ENCODE measurements around the gene INTS12. TPM values are rescaled to one million over a fixed set of nuclear protein-coding genes. Genes with fewer than 3 reads are reported as not detected.

INTS12 gene
- total RNA-seq, 1 donor from 2014 or later, result 20.8 TPM

DNA sequence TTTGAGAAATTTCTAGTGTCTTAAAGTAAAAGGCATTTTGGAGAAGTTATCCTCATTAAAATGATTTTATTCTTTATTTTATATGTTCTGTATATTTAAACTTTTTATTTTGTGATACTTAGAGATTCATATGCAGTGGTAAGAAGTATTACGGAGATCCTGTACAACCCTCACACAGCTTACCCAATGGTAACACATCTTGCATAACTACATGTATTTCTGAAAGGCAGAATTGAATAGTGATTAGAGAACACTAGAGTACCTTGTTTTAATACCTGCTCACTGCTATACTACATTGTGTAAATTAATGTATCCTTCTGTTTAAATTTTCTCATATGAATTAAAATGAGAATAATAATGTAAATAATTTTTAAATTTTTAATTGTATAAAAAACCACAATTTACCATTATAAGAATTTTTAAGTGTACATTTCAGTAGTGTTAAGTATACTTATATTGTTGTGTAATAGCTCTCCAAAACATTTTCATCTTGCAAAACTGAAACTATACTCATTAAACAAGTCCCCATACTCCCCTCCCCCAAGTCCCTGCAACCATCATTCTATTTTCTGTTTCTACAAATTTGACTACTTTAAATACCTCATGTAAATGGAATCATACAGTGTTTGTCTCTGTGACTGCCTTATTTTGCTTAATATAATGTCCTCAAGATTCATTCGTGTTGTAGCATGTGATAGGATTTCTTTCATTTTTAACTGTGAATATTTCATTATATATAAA lies 45.4 kb downstream of the INTS12 start:
- H3K4me1 Mint-ChIP-seq (ENCODE audit: unreplicated experiment), result no peaks in the 10 kb centered on the region
- TF ChIP-seq, protein P1, sequence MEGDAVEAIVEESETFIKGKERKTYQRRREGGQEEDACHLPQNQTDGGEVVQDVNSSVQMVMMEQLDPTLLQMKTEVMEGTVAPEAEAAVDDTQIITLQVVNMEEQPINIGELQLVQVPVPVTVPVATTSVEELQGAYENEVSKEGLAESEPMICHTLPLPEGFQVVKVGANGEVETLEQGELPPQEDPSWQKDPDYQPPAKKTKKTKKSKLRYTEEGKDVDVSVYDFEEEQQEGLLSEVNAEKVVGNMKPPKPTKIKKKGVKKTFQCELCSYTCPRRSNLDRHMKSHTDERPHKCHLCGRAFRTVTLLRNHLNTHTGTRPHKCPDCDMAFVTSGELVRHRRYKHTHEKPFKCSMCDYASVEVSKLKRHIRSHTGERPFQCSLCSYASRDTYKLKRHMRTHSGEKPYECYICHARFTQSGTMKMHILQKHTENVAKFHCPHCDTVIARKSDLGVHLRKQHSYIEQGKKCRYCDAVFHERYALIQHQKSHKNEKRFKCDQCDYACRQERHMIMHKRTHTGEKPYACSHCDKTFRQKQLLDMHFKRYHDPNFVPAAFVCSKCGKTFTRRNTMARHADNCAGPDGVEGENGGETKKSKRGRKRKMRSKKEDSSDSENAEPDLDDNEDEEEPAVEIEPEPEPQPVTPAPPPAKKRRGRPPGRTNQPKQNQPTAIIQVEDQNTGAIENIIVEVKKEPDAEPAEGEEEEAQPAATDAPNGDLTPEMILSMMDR (conservative IDR thresholded peaks at IDR 0.05), result no peak
- no peak for DNase-seq (ENCODE audit: extremely low spot score, unreplicated experiment)
- no peak overlapping the region for H3K4me3 Mint-ChIP-seq
- no peaks in the 10 kb centered on the region for H3K27me3 Mint-ChIP-seq
- no peaks in the 10 kb centered on the region for H3K36me3 Mint-ChIP-seq
- no peak overlapping the region for H3K27ac Mint-ChIP-seq
- H3K9me3 Mint-ChIP-seq, result no peaks in the 10 kb centered on the region

DNA sequence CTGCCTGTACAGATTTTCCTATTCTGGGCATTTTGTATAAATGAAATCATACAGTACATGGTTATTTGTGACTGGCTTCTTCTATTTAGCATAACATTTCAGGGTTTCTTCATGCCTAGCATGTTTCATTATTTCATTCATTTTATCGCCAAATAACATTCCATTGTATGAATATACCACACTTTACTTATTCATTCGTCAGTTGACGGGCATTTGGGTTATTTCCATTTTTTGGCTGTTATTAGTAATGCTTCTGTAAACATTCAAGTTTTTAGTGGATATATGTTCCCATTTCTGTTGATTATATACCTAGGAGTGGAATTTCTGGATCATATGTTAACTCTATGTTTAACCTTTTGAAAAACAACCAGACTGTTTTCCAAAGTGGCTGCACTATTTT lies 47.5 kb downstream of the INTS12 start:
- H3K4me1 Mint-ChIP-seq (ENCODE audit: unreplicated experiment), result no peaks in the 10 kb centered on the region
- DNase-seq (ENCODE audit: extremely low spot score, unreplicated experiment), result no peak
- H3K4me3 Mint-ChIP-seq, result no peak overlapping the region
- no peaks in the 10 kb centered on the region for H3K9me3 Mint-ChIP-seq
- H3K36me3 Mint-ChIP-seq, result no peaks in the 10 kb centered on the region
- TF ChIP-seq, protein P1 (conservative IDR thresholded peaks at IDR 0.05), result no peak
- H3K27me3 Mint-ChIP-seq, result no peaks in the 10 kb centered on the region
- H3K27ac Mint-ChIP-seq, result no peak overlapping the region

DNA sequence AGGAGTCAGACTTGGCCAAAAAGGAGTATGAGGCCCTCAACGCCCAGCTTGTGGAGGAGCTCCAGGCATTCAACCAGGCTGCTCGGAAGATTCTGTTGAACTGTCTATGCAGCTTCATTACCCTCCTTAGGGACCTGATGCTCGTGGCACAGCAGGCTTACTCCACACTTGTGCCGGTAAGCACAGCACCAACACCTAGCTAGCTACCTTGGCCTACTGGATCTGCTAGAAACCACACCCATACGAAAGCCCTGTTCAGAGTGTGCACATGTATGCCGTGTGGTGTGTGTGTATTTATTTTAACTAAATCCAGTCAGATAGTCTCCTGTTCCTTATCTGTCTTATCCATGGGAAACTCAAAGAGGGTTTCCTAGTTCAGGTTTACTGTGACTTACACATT lies 49.3 kb downstream of the INTS12 start:
- Mint-ChIP-seq H3K4me3 (no peak overlapping the region), H3K4me1 (ENCODE audit: unreplicated experiment) (no peaks in the 10 kb centered on the region), H3K9me3 (no peaks in the 10 kb centered on the region), H3K36me3 (no peaks in the 10 kb centered on the region), H3K27ac (no peak overlapping the region), H3K27me3 (no peaks in the 10 kb centered on the region)
- TF ChIP-seq, protein P1 (conservative IDR thresholded peaks at IDR 0.05), result no peak
- DNase-seq (ENCODE audit: extremely low spot score, unreplicated experiment), result no peak

DNA sequence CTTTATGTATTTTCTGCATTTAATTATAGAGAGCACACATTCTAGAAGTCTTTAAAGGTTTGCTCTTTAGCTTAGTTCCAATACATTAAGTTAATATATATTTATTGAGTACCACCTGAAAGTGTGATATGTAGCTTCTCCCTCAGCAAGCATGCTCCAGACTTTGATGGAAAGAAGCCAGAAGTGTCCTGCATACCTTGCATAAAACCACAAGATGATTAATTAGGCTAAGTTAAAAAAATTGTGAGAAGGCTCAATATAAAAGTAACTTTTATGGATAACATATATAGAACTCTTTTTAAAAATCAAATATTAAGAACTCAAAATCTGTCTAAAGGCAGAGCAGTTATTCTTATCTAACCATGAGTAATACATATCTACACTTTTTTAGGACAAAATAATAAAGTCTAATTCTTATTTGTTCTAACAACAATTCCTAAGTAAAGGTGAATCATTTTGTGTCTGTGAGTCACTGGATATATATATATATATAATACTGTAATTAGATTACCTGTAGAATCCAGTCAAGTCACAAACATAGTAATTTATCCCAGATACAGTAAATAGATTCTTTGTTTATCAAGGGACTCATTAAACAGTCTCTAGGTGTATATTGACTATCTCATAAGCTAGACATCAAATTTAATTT lies 51.2 kb downstream of the INTS12 start:
- H3K36me3 Mint-ChIP-seq, result no peaks in the 10 kb centered on the region
- DNase-seq (ENCODE audit: extremely low spot score, unreplicated experiment), result no peak
- no peaks in the 10 kb centered on the region for H3K9me3 Mint-ChIP-seq
- TF ChIP-seq, protein P1 (conservative IDR thresholded peaks at IDR 0.05), result no peak
- H3K27ac Mint-ChIP-seq, result no peak overlapping the region
- H3K4me1 Mint-ChIP-seq (ENCODE audit: unreplicated experiment), result no peaks in the 10 kb centered on the region
- H3K27me3 Mint-ChIP-seq, result no peaks in the 10 kb centered on the region
- H3K4me3 Mint-ChIP-seq, result no peak overlapping the region

DNA sequence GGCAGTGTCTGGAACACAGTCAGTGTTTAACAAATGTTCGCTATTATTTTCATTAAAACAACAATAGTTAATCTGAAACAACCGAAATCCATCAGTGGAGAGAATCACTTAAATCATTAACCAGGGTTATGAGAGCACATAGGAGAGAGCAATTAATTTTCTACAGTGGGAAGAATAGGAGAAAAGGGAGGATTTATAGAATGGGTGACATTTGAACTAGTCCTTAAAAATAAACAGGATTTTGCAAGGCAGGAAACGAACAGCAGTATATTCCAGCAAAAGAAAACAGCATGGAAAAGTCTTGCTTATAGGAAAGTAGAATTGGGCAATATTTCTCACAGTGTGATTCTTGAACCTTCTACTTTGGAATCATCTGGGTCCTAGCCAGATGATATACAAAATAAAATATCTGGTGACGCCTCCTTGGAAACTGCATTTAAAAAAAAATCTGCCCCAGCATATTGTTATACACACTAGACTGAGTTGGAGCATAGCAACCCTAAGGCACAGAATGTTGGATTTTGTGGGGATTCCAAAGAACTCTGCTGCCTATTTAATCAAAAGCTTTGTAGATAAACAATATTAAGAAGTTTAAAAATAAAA lies 56.1 kb downstream of the INTS12 start:
- TF ChIP-seq, protein P1 (conservative IDR thresholded peaks at IDR 0.05), result no peak
- Mint-ChIP-seq H3K4me3 (no peak overlapping the region), H3K4me1 (ENCODE audit: unreplicated experiment) (no peaks in the 10 kb centered on the region), H3K36me3 (no peaks in the 10 kb centered on the region), H3K27me3 (no peaks in the 10 kb centered on the region), H3K27ac (no peak overlapping the region), H3K9me3 (no peaks in the 10 kb centered on the region)
- DNase-seq (ENCODE audit: extremely low spot score, unreplicated experiment), result no peak

Data from type B pancreatic cell (in vitro differentiated cells).